SHP77 (cell line): ENCODE measurements around the gene MYO1E.
"Not testable (repeated sequence)": the region's sequence is repeated elsewhere in the genome, so short reads cannot be mapped to it uniquely, and the experiment has no call there.

ENCODE experiments used
- DNase-seq, 2 experiments: peaks; one replicate each; lab custom pipeline; 2025; lab: John Stamatoyannopoulos, UW

Gene MYO1E

GRCh38 chr15:59131456-59131855, 241.2 kb downstream of the MYO1E start:
- no peak for DNase-seq

- DNase-seq = not testable (repeated sequence)
These were observed 245.4 kb downstream of the MYO1E start for GRCh38 chr15:59127255-59127654.

- DNase-seq = not testable (repeated sequence)
These were observed 247.0 kb downstream of the MYO1E start for GRCh38 chr15:59125683-59126082.

GRCh38 chr15:59124261-59124660, 248.4 kb downstream of the MYO1E start:
- no peak for DNase-seq

- no peak for DNase-seq
These were observed 251.7 kb downstream of the MYO1E start for GRCh38 chr15:59120937-59121336.

GRCh38 chr15:59119625-59120024, 253.0 kb downstream of the MYO1E start:
- DNase-seq = no peak

- DNase-seq = no peak
These were observed 255.9 kb downstream of the MYO1E start for GRCh38 chr15:59116771-59117170.

- no peak for DNase-seq
These were observed 256.5 kb downstream of the MYO1E start for GRCh38 chr15:59116141-59116540.

GRCh38 chr15:59115047-59115446, 257.6 kb downstream of the MYO1E start:
- DNase-seq = no peak

- DNase-seq = no peak
These were observed 261.4 kb downstream of the MYO1E start for GRCh38 chr15:59111251-59111650.

- no peak for DNase-seq
These were observed 266.8 kb downstream of the MYO1E start for GRCh38 chr15:59105854-59106253.

GRCh38 chr15:59104912-59105732, 267.5 kb downstream of the MYO1E start, which contains the start of gene CCNB2:
Gene CCNB2 (plus strand): TSS chr15:59105146. CDS start chr15:59105269, 123 bp downstream.
- DNase-seq = peak; percentile 88 to 93

- peak in 1 of 2 experiments; percentile 53 for DNase-seq
These were observed 268.1 kb downstream of the MYO1E start for GRCh38 chr15:59104602-59104911.

GRCh38 chr15:59099162-59099685, 273.4 kb downstream of the MYO1E start:
- DNase-seq = no peak

- no peak for DNase-seq
These were observed 276.2 kb downstream of the MYO1E start for GRCh38 chr15:59096429-59096828.

GRCh38 chr15:59094077-59094476, 278.6 kb downstream of the MYO1E start:
- no peak for DNase-seq

GRCh38 chr15:59087731-59088130, 284.9 kb downstream of the MYO1E start:
- DNase-seq = no peak
